Fibroblast of villous mesenchyme (primary cell): Measurements from ENCODE around the gene ZNF839. TPM values are rescaled to one million over a fixed set of nuclear protein-coding genes. Genes with fewer than 3 reads are reported as not detected.

ENCODE experiments used
- DNase-seq: peaks from one replicate; pipeline ENCODE4 v3.0.0-alpha.2; 2010; ENCODE audit warnings: low read depth
- H3K4me3 ChIP-seq: 2 replicates; pipeline ENCODE4 v1.5.1; 2011; ENCODE audit warnings: low read depth, mild to moderate bottlenecking, low read length
- total RNA-seq: library from RNA; depleted of rRNA; stranded (reverse); fragments of >200 nt; gene quantifications from 2 replicates; pipeline ENCODE4 v1.2.3, GENCODE V29; 2012
- TF ChIP-seq, protein P1 (sequence below): IDR thresholded peaks from 2 replicates; pipeline ENCODE4 v1.5.1; 2012; ENCODE audit warnings: low read depth, mild to moderate bottlenecking, low read length; ENCODE audit not compliant: insufficient read depth

ZNF839 gene
- total RNA-seq, 1 donor = 9.5 TPM

DNA sequence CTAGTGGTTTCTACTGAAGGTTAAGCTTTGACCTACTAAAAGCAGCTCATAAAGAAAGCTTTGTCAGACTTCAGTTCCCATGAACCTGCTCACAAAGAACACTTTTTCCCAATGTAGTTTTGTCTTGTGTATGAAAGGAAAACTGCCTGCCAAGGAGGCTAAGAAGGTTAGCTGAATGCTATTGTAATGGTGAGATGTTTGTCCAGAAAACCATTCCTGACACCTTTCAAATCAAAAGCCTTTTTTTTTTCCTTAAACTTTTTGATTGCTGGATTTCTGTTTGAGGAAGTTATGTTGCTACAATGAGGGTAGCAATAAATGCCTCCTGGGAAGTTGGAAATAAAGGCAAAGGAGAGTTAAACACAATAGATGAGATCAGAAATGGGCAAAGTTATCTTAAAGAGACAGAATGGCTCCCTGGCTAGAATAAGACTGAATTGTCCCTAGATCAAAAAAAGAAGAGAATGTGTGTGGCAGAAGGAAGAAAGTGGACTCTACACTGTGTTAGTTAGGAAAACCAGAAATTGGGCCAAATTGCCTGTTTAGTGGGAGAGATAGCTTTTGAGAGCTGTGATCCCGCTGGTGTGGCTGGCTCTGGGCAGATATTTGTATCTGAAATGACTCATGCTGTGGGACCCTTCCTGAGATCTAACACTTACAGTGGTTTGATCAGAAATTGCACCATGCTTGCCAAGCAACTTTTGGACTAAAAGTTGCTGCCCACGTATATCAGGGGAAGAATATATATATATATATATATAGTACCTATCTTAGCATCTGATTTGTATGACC, 70.7 kb downstream of the ZNF839 start:
- TF ChIP-seq, protein P1, sequence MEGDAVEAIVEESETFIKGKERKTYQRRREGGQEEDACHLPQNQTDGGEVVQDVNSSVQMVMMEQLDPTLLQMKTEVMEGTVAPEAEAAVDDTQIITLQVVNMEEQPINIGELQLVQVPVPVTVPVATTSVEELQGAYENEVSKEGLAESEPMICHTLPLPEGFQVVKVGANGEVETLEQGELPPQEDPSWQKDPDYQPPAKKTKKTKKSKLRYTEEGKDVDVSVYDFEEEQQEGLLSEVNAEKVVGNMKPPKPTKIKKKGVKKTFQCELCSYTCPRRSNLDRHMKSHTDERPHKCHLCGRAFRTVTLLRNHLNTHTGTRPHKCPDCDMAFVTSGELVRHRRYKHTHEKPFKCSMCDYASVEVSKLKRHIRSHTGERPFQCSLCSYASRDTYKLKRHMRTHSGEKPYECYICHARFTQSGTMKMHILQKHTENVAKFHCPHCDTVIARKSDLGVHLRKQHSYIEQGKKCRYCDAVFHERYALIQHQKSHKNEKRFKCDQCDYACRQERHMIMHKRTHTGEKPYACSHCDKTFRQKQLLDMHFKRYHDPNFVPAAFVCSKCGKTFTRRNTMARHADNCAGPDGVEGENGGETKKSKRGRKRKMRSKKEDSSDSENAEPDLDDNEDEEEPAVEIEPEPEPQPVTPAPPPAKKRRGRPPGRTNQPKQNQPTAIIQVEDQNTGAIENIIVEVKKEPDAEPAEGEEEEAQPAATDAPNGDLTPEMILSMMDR = no peak
- peak; percentile 52 for DNase-seq
- H3K4me3 ChIP-seq = no peak overlapping the region

Other genes with a start within 250 kb of the ZNF839 start
- gene HSP90AA1, start 232.7 kb upstream of the ZNF839 start, total RNA-seq = 166 and 321 TPM in 2 replicates
- gene WDR20, start 179.8 kb upstream of the ZNF839 start, total RNA-seq = 14.7 and 15.1 TPM in 2 replicates
- 12.9 and 16.0 TPM in 2 replicates for gene MOK, start 14.6 kb upstream of the ZNF839 start, total RNA-seq
- gene CINP, start 43.1 kb downstream of the ZNF839 start, total RNA-seq = 50.3 and 51.8 TPM in 2 replicates
- gene TECPR2, start 43.2 kb downstream of the ZNF839 start, total RNA-seq = 18.0 and 19.9 TPM in 2 replicates
- 16.4 and 26.4 TPM in 2 replicates for gene ANKRD9, start 190.0 kb downstream of the ZNF839 start, total RNA-seq